Adrenal gland (tissue), 12 donors: ENCODE measurements around the gene CAMTA1. TPM values are rescaled to one million over a fixed set of nuclear protein-coding genes. Genes with fewer than 3 reads are reported as not detected.

ENCODE experiments used
- DNase-seq, 7 donors: peaks; one replicate each; pipeline ENCODE4 v3.0.0-alpha.2; 2019 to 2020
- H3K27ac ChIP-seq, 5 donors: fragments of 200-600 bp; sonication (generic) in 4 of 5; 1 replicate in 3 of 5; 2 replicates in 2 of 5; pipeline versions ENCODE4 v1.5.1 to v1.8.0; 2016 to 2020; ENCODE audit warnings: mild to moderate bottlenecking in 1 of 5
- H3K27me3 ChIP-seq: fragments of 200-600 bp; 2 replicates; pipeline ENCODE4 v1.8.0; 2021
- H3K36me3 ChIP-seq, 2 donors: fragments of 200-600 bp; replicated peaks in 1 of 2; 1 replicate in 1 of 2; 2 replicates in 1 of 2; pipeline versions ENCODE4 v1.5.1 to v1.8.0; 2018 to 2022
- H3K4me1 ChIP-seq, 2 donors: fragments of 200-600 bp; replicated peaks in 1 of 2; 1 replicate in 1 of 2; 2 replicates in 1 of 2; pipeline versions ENCODE4 v1.5.1 to v1.8.0; 2018 to 2021
- H3K4me3 ChIP-seq, 4 donors: fragments of 200-600 bp; sonication (generic) in 3 of 4; one replicate each; pipeline ENCODE4 v1.5.1; 2016 to 2018
- H3K9me3 ChIP-seq, 3 donors: fragments of 200-600 bp; sonication (generic) in 1 of 3; replicated peaks in 1 of 3; 1 replicate in 2 of 3; 2 replicates in 1 of 3; pipeline versions ENCODE4 v1.5.1 to v1.8.0; 2016 to 2021
- CTCF ChIP-seq, 6 experiments: fragments of 450-650 bp in 4 of 6; fragments of 200-600 bp in 2 of 6; sonication (generic) in 1 of 6; IDR thresholded peaks; 1 replicate in 5 of 6; 2 replicates in 1 of 6; pipeline versions ENCODE4 v1.5.1 to v1.8.0; 2016 to 2021; ENCODE audit warnings: antibody characterized with exemption in 6 of 6, mild to moderate bottlenecking in 2 of 6, moderate library complexity in 1 of 6
- POLR2A ChIP-seq, 2 donors: fragments of 450-650 bp; IDR thresholded peaks; one replicate each; pipeline ENCODE4 v1.6.1; 2017; ENCODE audit warnings: antibody characterized with exemption in 2 of 2, mild to moderate bottlenecking in 2 of 2, moderate library complexity in 1 of 2
- WGBS, 4 donors: extraction: QIAGEN DNeasy Blood & Tissue Kit in 2 of 4; methylation state at CpG; one replicate each; pipeline versions ENCODE4 v1.1.5 to v1.1.7; 2013 to 2017; 5-methylcytosine and 5-hydroxymethylcytosine counted together
- intact Hi-C, 2 donors: fragments of 100-400 bp; cut with DNase I; formaldehyde crosslinking; loops; one replicate each; pipeline versions ENCODE4 v1.14.1 to v1.15.0; 2022 to 2023
- polyA plus RNA-seq, 3 donors: library from polyadenylated mRNA; stranded (reverse); fragments of 200-250 nt in 2 of 3; fragments of 350-450 nt in 1 of 3; fragmentation: Illumina TruSeq in 1 of 3; extraction: RNeasy Lipid Tissue Mini Kit (QIAGEN cat#74804) in 1 of 3; gene quantifications; one replicate each; pipeline ENCODE4 v1.2.3, GENCODE V29; 2013 to 2014
- total RNA-seq, 9 donors: library from RNA; depleted of rRNA in 4 of 9; stranded (reverse); fragments of >200 nt in 4 of 9; fragments of 120-200 nt in 1 of 9; fragmentation: NEBNext Ultra II Directional in 1 of 9; extraction: Animal tissue kit (Norgen Biotek cat#: 25700) in 1 of 9; gene quantifications; one replicate each; pipeline versions ENCODE4 v1.1.0 to v1.2.4, GENCODE V29; 2013 to 2023
- donor health status: healthy with polysubstance abuse.
- donor health status: Bipolar disorder and iron deficiency.
- donor health status: DM: yes; HTN: yes; CAD: no.
- donor health status: DM: no; HTN: no; CAD: no.
- donor health status: DM: no; HTN: no; CAD: no.
- donor health status: DM: yes; HTN: yes; CAD: no.

Gene CAMTA1
- total and polyA plus RNA-seq, 12 donors: 62.9 to 141 (median 96.9) TPM

DNA sequence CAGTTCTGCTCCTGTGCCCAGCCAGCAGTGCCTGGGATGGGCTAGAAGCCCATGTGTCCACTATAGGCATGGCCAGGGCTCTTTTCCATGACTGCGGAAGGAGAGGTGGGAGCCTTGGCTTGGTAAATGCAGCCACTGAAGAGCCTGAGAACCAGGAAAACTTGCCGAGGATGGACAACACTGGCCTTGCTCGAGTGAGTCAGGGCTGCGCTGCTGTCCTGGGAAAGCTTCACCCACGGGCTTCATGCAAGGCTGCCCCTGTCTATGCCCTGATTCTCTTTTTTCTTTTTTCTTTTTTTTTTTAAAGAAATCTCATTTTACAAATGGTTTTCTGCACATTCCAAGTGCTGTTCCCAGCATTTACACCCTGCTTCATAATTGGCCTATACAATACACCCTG is 156.5 kb downstream of the CAMTA1 start:
- intact Hi-C loops: no loop called here
- Histone ChIP-seq H3K27ac (no peak overlapping the region), H3K4me3 (no peak overlapping the region), H3K27me3 (no peaks in the 10 kb centered on the region), H3K4me1 (no peaks in the 10 kb centered on the region), H3K9me3 (no peaks in the 10 kb centered on the region), H3K36me3 (no peaks in the 10 kb centered on the region)
- 30 to 59% (median 51%) methylated on average over 5 of the region's 5 CpGs for WGBS, 4 donors
- peak in 5 of 7 donors; percentile 40 to 62 (median 52) for DNase-seq
- TF ChIP-seq POLR2A (IDR thresholded peaks at IDR 0.05): no peak
- TF ChIP-seq CTCF (IDR thresholded peaks at IDR 0.05): no peak

DNA sequence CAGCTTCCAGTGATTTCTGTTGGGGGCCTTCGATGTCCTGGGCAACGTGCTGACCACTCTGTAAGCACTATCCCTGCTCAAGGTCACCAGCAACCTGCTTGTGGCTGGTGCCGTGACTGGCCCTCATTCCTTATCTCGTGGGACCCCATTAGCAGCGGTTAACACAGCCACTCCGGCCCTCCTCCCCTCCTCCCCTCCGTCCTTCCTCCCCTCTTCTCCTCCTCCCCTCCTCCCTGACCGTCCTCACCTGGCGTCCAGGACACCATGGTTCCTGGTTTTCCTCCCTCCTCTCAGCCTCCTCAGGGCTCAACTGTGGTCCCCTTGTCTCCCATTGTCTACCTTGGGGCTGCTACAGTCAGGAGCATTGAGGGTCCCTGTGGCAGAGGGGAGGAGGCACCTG is 157.7 kb downstream of the CAMTA1 start:
- Histone ChIP-seq H3K27me3 (no peaks in the 10 kb centered on the region), H3K36me3 (no peaks in the 10 kb centered on the region), H3K27ac (no peak overlapping the region), H3K4me1 (no peaks in the 10 kb centered on the region), H3K9me3 (no peaks in the 10 kb centered on the region), H3K4me3 (no peak overlapping the region)
- TF ChIP-seq POLR2A (IDR thresholded peaks at IDR 0.05) (no peak), CTCF (IDR thresholded peaks at IDR 0.05) (no peak)
- no peak for DNase-seq
- WGBS, 4 donors: 69 to 86% (median 83%) methylated on average over 9 of the region's 9 CpGs
- intact Hi-C loops: no loop called here

GRCh38 chr1:6944434-6944833 is 159.2 kb downstream of the CAMTA1 start:
- peaks cover 0 to 2% of the 10 kb centered on the region in 2 donors for H3K4me1 ChIP-seq
- no peak overlapping the region for H3K27ac ChIP-seq
- WGBS, 4 donors: 85 to 92% (median 87%) methylated on average over 9 of the region's 9 CpGs
- no peaks in the 10 kb centered on the region for H3K36me3 ChIP-seq
- H3K9me3 ChIP-seq: no peaks in the 10 kb centered on the region
- H3K27me3 ChIP-seq: no peaks in the 10 kb centered on the region
- no peak for DNase-seq
- TF ChIP-seq CTCF (IDR thresholded peaks at IDR 0.05) (no peak), POLR2A (IDR thresholded peaks at IDR 0.05) (no peak)
- H3K4me3 ChIP-seq: no peak overlapping the region
- intact Hi-C loops: no loop called here

GRCh38 chr1:6947952-6948351 is 162.7 kb downstream of the CAMTA1 start:
- TF ChIP-seq CTCF (IDR thresholded peaks at IDR 0.05) (no peak), POLR2A (IDR thresholded peaks at IDR 0.05) (no peak)
- WGBS, 4 donors: 85 to 93% (median 89%) methylated on average over 2 of the region's 2 CpGs
- H3K27ac ChIP-seq: no peak overlapping the region

More at GRCh38 chr1:6947952-6948351, 162.7 kb downstream of the CAMTA1 start:
- Histone ChIP-seq H3K9me3 (no peaks in the 10 kb centered on the region), H3K27me3 (no peaks in the 10 kb centered on the region), H3K36me3 (no peaks in the 10 kb centered on the region), H3K4me3 (no peak overlapping the region), H3K4me1 (peaks cover 0 to 4% of the 10 kb centered on the region in 2 donors)
- intact Hi-C loops: no loop called here
- DNase-seq: no peak
